HG03457 (cell line): ENCODE results near the gene COA4.

Experiments used
- ATAC-seq: cut with Tn5 transposase; IDR thresholded peaks from one replicate; pipeline ENCODE4 v1.9.1; 2021; ENCODE audit warnings: moderate number of reproducible peaks; ENCODE audit not compliant: unreplicated experiment

The COA4 gene

GRCh38 chr11:73866095-73866579, 10.5 kb downstream of the COA4 start:
- ATAC-seq: no peak

- ATAC-seq: no peak
Observed at GRCh38 chr11:73862986-73863385, 13.7 kb downstream of the COA4 start.

DNA sequence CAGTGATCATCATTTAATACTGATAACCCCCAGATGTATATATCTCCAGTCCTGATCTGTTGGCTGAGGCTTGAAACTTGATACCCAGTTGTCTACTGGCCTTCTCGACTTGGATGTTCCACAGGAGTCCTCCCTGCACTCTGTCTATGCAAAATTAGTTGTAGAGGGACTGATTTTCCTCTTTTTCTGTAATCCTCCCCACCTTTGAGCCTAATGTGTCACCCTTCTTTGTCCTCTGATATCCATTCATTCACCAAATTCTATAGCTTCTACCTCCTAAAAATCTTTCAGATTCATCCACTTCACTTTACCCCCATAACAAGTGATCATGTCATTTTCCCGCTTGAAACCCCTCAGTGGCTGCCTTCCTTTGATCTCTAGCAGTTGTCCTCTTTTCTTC, 16.4 kb downstream of the COA4 start:
- no peak for ATAC-seq

DNA sequence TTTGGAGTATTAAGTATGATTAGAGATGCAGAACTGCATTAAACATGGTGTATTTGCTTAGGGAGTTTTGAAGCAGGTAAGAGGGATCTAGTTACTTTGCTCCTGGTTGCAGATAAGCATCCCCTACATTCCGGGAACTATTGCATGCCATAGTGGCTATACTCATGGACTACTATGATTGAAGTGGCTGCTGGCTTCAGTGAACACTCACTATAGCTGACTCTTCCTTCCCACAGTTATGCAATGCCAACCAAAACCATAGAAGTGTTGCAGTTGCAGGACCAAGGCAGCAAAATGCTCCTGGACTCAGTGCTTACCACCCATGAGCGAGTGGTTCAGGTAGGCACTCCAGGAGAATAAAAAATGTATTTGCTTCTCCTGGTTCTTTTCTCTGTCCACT, 17.0 kb downstream of the COA4 start:
- no peak for ATAC-seq

- no peak for ATAC-seq
Observed at GRCh38 chr11:73856031-73856567, 20.5 kb downstream of the COA4 start.

- no peak for ATAC-seq
Observed at GRCh38 chr11:73854680-73855079, 22.0 kb downstream of the COA4 start.

DNA sequence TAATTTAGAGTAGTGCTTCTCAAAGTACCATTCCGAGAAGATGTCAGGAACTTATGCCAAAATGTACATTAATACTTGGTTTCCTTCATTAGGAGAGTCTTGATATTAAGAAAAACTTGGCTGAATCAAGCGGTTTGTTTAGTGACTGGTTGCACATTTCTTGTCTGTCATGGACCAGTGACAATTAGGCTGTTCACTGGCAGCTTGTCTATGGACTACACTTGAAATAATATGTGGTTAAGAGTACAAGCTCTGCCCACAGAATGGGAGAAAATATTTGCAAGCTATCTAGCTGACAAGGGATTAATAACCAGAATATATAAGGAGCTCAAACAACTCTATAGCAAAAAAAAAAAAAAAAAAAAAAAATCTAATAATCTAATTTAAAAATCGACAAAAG, 24.6 kb downstream of the COA4 start:
- ATAC-seq: no peak

GRCh38 chr11:73851046-73851764, 25.4 kb downstream of the COA4 start:
- ATAC-seq: no peak

DNA sequence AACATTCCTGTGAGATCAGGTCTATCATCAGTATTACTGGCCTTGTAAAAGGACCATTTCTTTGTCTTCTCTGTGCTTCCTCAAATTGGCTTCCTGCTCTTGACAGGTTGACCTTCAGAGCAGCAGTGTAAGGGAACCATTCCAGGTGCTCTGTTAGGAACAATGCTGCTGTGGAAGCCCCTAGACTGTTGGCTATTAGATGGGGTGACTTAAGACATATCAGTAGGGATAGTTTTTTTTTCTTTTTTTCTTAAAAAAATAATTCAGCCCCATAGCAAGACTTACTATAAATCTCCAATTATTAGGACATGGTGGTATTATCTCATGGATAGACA, 37.6 kb downstream of the COA4 start:
- no peak for ATAC-seq

- ATAC-seq: no peak
Observed at GRCh38 chr11:73838443-73839122, 38.1 kb downstream of the COA4 start.

- no peak for ATAC-seq
Observed at GRCh38 chr11:73833067-73833466, 43.6 kb downstream of the COA4 start.

GRCh38 chr11:73830261-73830660, 46.4 kb downstream of the COA4 start:
- ATAC-seq: no peak
